ENCODE results near the gene RAB40A.

GRCh38 chrX:103554687-103555424, 35.6 kb upstream of the RAB40A start:
- TF ChIP-seq POLR2A (IDR thresholded peaks at IDR 0.05), result no peak
- no peak for TF ChIP-seq CTCF (IDR thresholded peaks at IDR 0.05)
- no peak for TF ChIP-seq EP300 (IDR thresholded peaks at IDR 0.05)
- TF ChIP-seq POLR2AphosphoS5 (IDR thresholded peaks at IDR 0.05), result no peak

Data from gastroesophageal sphincter (tissue), 3 donors.